ENCODE measurements around the gene ABHD2. TPM values are rescaled to one million over a fixed set of nuclear protein-coding genes. Genes with fewer than 3 reads are reported as not detected.

ABHD2 gene
- total RNA-seq, 1 donor from 2014 or later: 48.8 TPM

DNA sequence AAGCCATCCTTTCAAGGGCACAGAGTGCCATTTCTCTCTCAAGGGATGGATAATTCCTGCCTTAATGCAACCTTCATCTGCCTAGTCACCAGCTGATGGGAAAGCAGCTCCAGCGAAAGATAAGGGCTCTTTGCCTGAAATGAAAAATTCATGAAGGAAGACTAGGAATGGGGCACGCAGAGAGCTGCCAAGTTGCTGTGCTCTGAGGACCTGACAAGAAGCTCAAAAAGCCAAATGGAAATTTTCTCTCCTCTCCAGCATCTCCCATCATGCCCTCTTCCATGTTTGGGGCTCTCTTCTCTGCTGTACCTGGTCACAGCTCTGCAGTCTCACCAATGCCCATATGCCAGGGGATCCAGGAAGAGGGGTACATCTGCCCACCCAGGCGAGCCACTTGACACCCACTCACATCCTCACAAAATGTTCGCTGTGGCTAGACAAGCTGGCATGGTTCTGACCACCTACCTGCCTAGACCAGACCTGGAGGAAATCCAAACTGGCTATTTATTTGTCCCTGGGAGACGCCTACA lies 29.3 kb upstream of the ABHD2 start:
- TF ChIP-seq, protein P1, sequence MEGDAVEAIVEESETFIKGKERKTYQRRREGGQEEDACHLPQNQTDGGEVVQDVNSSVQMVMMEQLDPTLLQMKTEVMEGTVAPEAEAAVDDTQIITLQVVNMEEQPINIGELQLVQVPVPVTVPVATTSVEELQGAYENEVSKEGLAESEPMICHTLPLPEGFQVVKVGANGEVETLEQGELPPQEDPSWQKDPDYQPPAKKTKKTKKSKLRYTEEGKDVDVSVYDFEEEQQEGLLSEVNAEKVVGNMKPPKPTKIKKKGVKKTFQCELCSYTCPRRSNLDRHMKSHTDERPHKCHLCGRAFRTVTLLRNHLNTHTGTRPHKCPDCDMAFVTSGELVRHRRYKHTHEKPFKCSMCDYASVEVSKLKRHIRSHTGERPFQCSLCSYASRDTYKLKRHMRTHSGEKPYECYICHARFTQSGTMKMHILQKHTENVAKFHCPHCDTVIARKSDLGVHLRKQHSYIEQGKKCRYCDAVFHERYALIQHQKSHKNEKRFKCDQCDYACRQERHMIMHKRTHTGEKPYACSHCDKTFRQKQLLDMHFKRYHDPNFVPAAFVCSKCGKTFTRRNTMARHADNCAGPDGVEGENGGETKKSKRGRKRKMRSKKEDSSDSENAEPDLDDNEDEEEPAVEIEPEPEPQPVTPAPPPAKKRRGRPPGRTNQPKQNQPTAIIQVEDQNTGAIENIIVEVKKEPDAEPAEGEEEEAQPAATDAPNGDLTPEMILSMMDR (IDR thresholded peaks at IDR 0.05): no peak
- Mint-ChIP-seq H3K4me1 (peaks cover 2% of the 10 kb centered on the region), H3K4me3 (no peak overlapping the region), H3K9me3 (no peaks in the 10 kb centered on the region), H3K36me3 (ENCODE audit: low read depth) (no peaks in the 10 kb centered on the region), H3K27ac (no peak overlapping the region), H3K27me3 (peaks cover 6% of the 10 kb centered on the region)
- intact Hi-C loops (cut with micrococcal nuclease): no loop called here
- ATAC-seq (ENCODE audit: low read depth): no peak
- ChIA-PET CTCF (interaction anchor here (2.9 to 3.1 kb wide), 2 partner anchors 70 to 120 kb away, joined by 23 to 32 read pairs; no protein-coding TSS in a partner anchor), POLR2A (no interaction called here)
- no peak for DNase-seq

DNA sequence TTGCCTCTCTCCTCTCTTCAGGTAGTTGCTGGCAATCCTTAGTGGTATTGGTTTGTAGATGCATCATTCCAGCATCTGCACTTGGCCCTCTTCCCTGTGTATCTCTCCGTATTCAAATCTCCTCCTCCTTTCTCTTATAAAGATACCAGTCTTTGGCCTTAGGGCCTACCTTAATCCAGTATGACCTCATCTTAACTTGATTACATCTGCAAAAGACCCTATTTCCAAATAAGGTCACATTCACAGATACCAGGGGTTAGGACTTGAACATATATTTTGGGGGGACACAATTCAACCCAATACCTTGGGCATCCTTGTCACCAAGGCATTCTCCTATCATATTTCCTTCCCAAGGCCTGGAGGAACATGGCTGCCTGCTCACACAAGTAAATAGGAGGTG lies 22.0 kb upstream of the ABHD2 start:
- Mint-ChIP-seq H3K36me3 (ENCODE audit: low read depth) (peaks cover 4% of the 10 kb centered on the region), H3K27ac (no peak overlapping the region), H3K4me1 (no peaks in the 10 kb centered on the region), H3K27me3 (peaks cover 4% of the 10 kb centered on the region), H3K4me3 (no peak overlapping the region), H3K9me3 (peaks cover 25% of the 10 kb centered on the region)
- ChIA-PET POLR2A (no interaction called here), CTCF (no interaction called here)
- no peak for DNase-seq
- ATAC-seq (ENCODE audit: low read depth): no peak
- intact Hi-C loops (cut with micrococcal nuclease): no loop called here
- TF ChIP-seq, protein P1 (IDR thresholded peaks at IDR 0.05): no peak

DNA sequence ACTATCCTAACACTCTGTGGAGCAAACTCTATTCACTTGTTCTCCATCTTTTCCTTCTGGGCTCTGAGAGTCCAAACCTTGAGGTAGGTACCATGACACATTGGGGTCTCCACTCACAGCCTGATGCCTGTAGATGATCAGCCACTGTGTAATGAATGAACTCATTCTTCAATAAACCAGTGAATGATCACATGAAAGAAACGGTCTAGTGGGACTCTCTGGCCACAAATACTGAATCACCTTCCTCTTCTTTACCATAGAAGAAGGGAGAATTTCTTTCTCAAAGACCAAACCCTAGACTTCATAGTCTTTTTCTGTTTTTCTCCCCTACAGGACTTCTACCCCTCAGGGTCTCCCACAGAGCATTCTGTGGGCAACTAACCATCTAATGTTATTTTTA lies 20.5 kb upstream of the ABHD2 start:
- ChIA-PET CTCF (interaction anchor here (1.1 kb wide), 1 partner anchor 10 kb away, joined by 3 read pairs; no protein-coding TSS in a partner anchor), POLR2A (no interaction called here)
- peaks cover 25% of the 10 kb centered on the region for H3K9me3 Mint-ChIP-seq
- DNase-seq: no peak
- peaks cover 4% of the 10 kb centered on the region for H3K36me3 Mint-ChIP-seq (ENCODE audit: low read depth)
- H3K27me3 Mint-ChIP-seq: peaks cover 8% of the 10 kb centered on the region
- intact Hi-C loops (cut with micrococcal nuclease): no loop called here
- no peak overlapping the region for H3K4me3 Mint-ChIP-seq
- H3K27ac Mint-ChIP-seq: no peak overlapping the region
- no peak for ATAC-seq (ENCODE audit: low read depth)
- H3K4me1 Mint-ChIP-seq: no peaks in the 10 kb centered on the region
- TF ChIP-seq, protein P1 (IDR thresholded peaks at IDR 0.05): no peak

DNA sequence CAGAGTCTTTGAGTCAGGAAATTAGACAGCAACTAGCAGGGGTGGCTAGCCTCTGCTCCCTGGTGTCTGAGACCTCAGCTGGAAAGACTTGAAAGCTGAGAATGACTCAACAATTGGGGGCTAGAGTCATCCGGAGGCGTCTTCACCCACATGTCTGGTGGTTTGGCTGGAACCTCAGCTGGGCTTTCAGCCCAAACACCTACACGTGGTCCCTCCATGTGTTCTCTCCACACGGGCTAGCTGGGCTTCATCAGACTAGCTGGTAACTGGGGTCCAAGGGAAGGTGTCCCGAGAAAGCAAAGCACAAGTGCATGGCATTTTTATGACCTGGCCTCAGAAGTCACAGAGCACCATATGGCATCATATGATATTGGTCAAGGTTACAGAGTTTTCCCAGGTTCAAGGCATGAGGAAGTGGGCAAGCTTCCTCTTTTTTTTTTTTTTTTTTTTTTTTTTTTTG lies 19.9 kb upstream of the ABHD2 start:
- CTCF ChIA-PET: interaction anchor here (1.1 kb wide), 1 partner anchor 11 kb away, joined by 3 read pairs; no protein-coding TSS in a partner anchor
- Mint-ChIP-seq H3K27me3 (peaks cover 8% of the 10 kb centered on the region), H3K4me1 (no peaks in the 10 kb centered on the region), H3K4me3 (no peak overlapping the region), H3K27ac (no peak overlapping the region), H3K9me3 (peaks cover 25% of the 10 kb centered on the region), H3K36me3 (ENCODE audit: low read depth) (peaks cover 4% of the 10 kb centered on the region)
- POLR2A ChIA-PET: no interaction called here
- DNase-seq (no peak), ATAC-seq (ENCODE audit: low read depth) (no peak)
- TF ChIP-seq, protein P1 (IDR thresholded peaks at IDR 0.05): no peak
- intact Hi-C loops (cut with micrococcal nuclease): no loop called here

DNA sequence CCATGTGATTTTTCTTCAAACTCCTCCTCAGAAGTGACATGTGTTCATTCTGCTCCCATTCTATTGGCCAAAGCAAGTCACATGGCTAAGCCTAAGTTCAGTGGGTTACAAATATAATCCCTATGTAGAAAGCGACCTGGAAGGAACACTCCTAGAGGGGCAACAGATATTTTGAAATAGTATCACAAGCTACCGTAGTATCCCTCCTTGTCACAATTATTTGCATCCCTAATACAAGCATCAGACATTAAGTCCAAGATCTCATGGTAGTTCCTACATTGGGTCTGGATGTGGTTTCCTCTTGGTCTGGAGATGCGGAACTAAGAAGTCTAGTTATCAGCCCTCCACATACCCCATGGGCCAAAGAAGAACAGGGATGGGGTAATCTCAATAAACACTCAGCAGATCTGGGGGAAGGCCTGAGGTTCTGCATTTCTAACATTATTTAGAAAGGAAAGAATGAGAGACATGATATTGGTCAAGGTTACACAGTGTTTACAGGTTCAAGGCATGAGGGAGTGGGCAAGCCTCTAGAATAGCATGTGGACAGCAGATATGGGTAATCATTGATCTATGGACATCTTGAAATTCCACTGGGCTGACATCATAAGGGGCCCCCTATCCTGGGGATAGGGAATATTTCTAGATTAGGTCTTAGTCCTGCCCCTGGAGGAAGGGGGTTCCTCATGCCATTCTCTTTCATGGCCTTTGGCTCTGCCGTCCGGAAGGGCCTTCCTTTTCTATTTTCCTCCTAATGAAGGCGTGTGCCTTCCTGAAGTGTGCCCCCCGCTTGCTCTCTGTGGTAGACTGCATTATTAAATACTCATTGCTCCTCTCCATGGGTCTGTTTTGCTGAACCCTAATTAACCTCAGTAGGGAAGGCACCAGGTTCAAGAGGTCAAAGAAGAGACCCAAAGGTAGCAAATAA lies 17.8 kb upstream of the ABHD2 start:
- Mint-ChIP-seq H3K4me1 (no peaks in the 10 kb centered on the region), H3K36me3 (ENCODE audit: low read depth) (peaks cover 4% of the 10 kb centered on the region), H3K9me3 (peaks cover 23% of the 10 kb centered on the region), H3K4me3 (no peak overlapping the region), H3K27ac (no peak overlapping the region), H3K27me3 (peaks cover 11% of the 10 kb centered on the region)
- POLR2A ChIA-PET: no interaction called here
- DNase-seq (no peak), ATAC-seq (ENCODE audit: low read depth) (no peak)
- TF ChIP-seq, protein P1 (IDR thresholded peaks at IDR 0.05): no peak
- intact Hi-C loops (cut with micrococcal nuclease): no loop called here
- CTCF ChIA-PET: no interaction called here

Data from activated B cell treated with CpG ODN at 0.5 μM for 24 hours (primary cell).